ENCODE measurements around the gene PIGP. TPM values are rescaled to one million over a fixed set of nuclear protein-coding genes. Genes with fewer than 3 reads are reported as not detected.

PIGP gene
- total and polyA plus RNA-seq, 9 of the 15 experiments (the other 6 are each of a cell fraction or from before 2014, with no cell fraction given): 18.3 to 122 (median 35.6) TPM

- TF ChIP-seq ETS2 (tag; IDR thresholded peaks at IDR 0.05; ENCODE audit: borderline replicate concordance, poor library complexity, severe bottlenecking) (no peak), NFIC (IDR thresholded peaks at IDR 0.05) (no peak), ZFP36 (IDR thresholded peaks at IDR 0.05; ENCODE audit: low read depth, low read length, partially characterized antibody) (no peak), FOS (IDR thresholded peaks at IDR 0.05; ENCODE audit: extremely low read depth, insufficient read length) (no peak), HDGF (IDR thresholded peaks at IDR 0.05) (no peak), ZNF584 (CRISPR knock-in tag; IDR thresholded peaks at IDR 0.05; ENCODE audit: low read depth) (no peak), ZNF140 (CRISPR knock-in tag; IDR thresholded peaks at IDR 0.05) (no peak), ZNF695 (CRISPR knock-in tag; IDR thresholded peaks at IDR 0.05) (no peak), ETV1 (tag; conservative IDR thresholded peaks at IDR 0.05; ENCODE audit: low read depth) (no peak), DNMT1 (IDR thresholded peaks at IDR 0.05) (no peak), ZNF778 (CRISPR knock-in tag; IDR thresholded peaks at IDR 0.05) (no peak), TGIF2 (CRISPR knock-in tag; IDR thresholded peaks at IDR 0.05) (no peak), ZNF23 (CRISPR knock-in tag; IDR thresholded peaks at IDR 0.05) (no peak), ARHGAP35 (IDR thresholded peaks at IDR 0.05; ENCODE audit: partially characterized antibody) (no peak), WHSC1 (IDR thresholded peaks at IDR 0.05; ENCODE audit: low read length) (no peak), CBFA2T3 (IDR thresholded peaks at IDR 0.05) (peak; percentile 87), HDAC6 (IDR thresholded peaks at IDR 0.05; ENCODE audit: low read depth, low read length) (no peak), POLR3G (IDR thresholded peaks at IDR 0.05; ENCODE audit: extremely low read depth, insufficient read length, insufficient replicate concordance) (no peak), HNRNPK (IDR thresholded peaks at IDR 0.05; ENCODE audit: low read depth, low read length, poor library complexity, severe bottlenecking) (no peak), HDAC1 (IDR thresholded peaks at IDR 0.05) (no peak), ZNF589 (CRISPR knock-in tag; IDR thresholded peaks at IDR 0.05; ENCODE audit: low read depth) (no peak), SOX6 (IDR thresholded peaks at IDR 0.05) (peak; percentile 83), ATF2 (CRISPR knock-in tag; IDR thresholded peaks at IDR 0.05) (no peak), ZBTB26 (CRISPR knock-in tag; IDR thresholded peaks at IDR 0.05) (no peak), SFPQ (IDR thresholded peaks at IDR 0.05; ENCODE audit: low read depth, low read length) (no peak)
Observed at GRCh38 chr21:37017951-37018679, 54.8 kb downstream of the PIGP start (continued).

Measured in K562 (cell line).